Neural progenitor cell (in vitro differentiated cells): ENCODE measurements around the gene ADCY2. TPM values are rescaled to one million over a fixed set of nuclear protein-coding genes. Genes with fewer than 3 reads are reported as not detected.

Source experiments
- DNase-seq: peaks from one replicate; pipeline ENCODE4 v3.0.0-alpha.2; 2016; ENCODE audit warnings: low spot score
- H2AFZ ChIP-seq: fragments of 200-600 bp; sonication (generic); replicated peaks from 2 replicates; pipeline ENCODE4 v1.6.1; 2016; ENCODE audit warnings: antibody characterized with exemption
- H3F3A ChIP-seq: fragments of 200-600 bp; sonication (generic); 2 replicates; pipeline ENCODE4 v1.6.1; 2016; ENCODE audit warnings: antibody characterized with exemption, low read depth
- H3K27ac ChIP-seq: fragments of 200-600 bp; sonication (generic); 2 replicates; pipeline ENCODE4 v1.5.1; 2016; ENCODE audit warnings: mild to moderate bottlenecking
- H3K27me3 ChIP-seq: fragments of 200-600 bp; sonication (generic); 2 replicates; pipeline ENCODE4 v1.6.1; 2016; ENCODE audit warnings: mild to moderate bottlenecking, moderate library complexity
- H3K36me3 ChIP-seq: fragments of 200-600 bp; sonication (generic); 2 replicates; pipeline ENCODE4 v1.5.1; 2016
- H3K4me1 ChIP-seq: fragments of 200-600 bp; sonication (generic); 2 replicates; pipeline ENCODE4 v1.6.1; 2016; ENCODE audit warnings: mixed run types
- H3K4me2 ChIP-seq: fragments of 200-600 bp; sonication (generic); 2 replicates; pipeline ENCODE4 v1.6.1; 2016
- H3K4me3 ChIP-seq: fragments of 200-600 bp; sonication (generic); 2 replicates; pipeline ENCODE4 v1.5.1; 2016
- H3K79me2 ChIP-seq: fragments of 200-600 bp; sonication (generic); 2 replicates; pipeline ENCODE4 v1.6.1; 2016; ENCODE audit warnings: low read depth
- H3K9ac ChIP-seq: fragments of 200-600 bp; sonication (generic); 2 replicates; pipeline ENCODE4 v1.6.1; 2016
- H3K9me3 ChIP-seq: fragments of 200-600 bp; sonication (generic); 2 replicates; pipeline ENCODE4 v1.5.1; 2016; ENCODE audit warnings: low read depth
- H4K20me1 ChIP-seq: fragments of 200-600 bp; sonication (generic); 2 replicates; pipeline ENCODE4 v1.6.1; 2016; ENCODE audit warnings: low read depth
- H3K27ac Mint-ChIP-seq: 3 replicates; pipeline ENCODE4 v1.8.0; 2021; ENCODE audit warnings: mixed read lengths
- H3K27me3 Mint-ChIP-seq: 2 replicates; pipeline ENCODE4 v1.8.0; 2022; ENCODE audit warnings: low read depth, mild to moderate bottlenecking, inconsistent platforms, moderate library complexity, mixed read lengths; ENCODE audit not compliant: insufficient read depth
- H3K36me3 Mint-ChIP-seq: 3 replicates; pipeline ENCODE4 v1.8.0; 2021; ENCODE audit warnings: mixed read lengths
- H3K4me1 Mint-ChIP-seq: 3 replicates; pipeline ENCODE4 v1.8.0; 2021; ENCODE audit warnings: mixed read lengths
- H3K4me3 Mint-ChIP-seq: 3 replicates; pipeline ENCODE4 v1.8.0; 2021; ENCODE audit warnings: mild to moderate bottlenecking, moderate library complexity, mixed read lengths
- H3K9me3 Mint-ChIP-seq: 3 replicates; pipeline ENCODE4 v1.8.0; 2020; ENCODE audit warnings: mixed read lengths
- CTCF ChIP-seq: fragments of 200-600 bp; sonication (generic); IDR thresholded peaks from 2 replicates; pipeline ENCODE4 v1.5.1; 2017; ENCODE audit warnings: antibody characterized with exemption, mild to moderate bottlenecking
- EZH2 ChIP-seq: fragments of 200-600 bp; sonication (generic); IDR thresholded peaks from 2 replicates; pipeline ENCODE4 v1.6.1; 2017; ENCODE audit warnings: antibody characterized with exemption, mild to moderate bottlenecking, moderate library complexity
- EZH2phosphoT487 ChIP-seq: fragments of 200-600 bp; sonication (generic); IDR thresholded peaks from 2 replicates; pipeline ENCODE4 v1.6.1; 2017; ENCODE audit warnings: antibody characterized with exemption
- total RNA-seq: library from RNA; depleted of rRNA; stranded (reverse); fragments of >200 nt; gene quantifications from 2 replicates; pipeline ENCODE4 v1.2.3, GENCODE V29; 2015; ENCODE audit warnings: low replicate concordance

Gene ADCY2
- total RNA-seq, 1 donor from 2014 or later: 1.2 TPM

DNA sequence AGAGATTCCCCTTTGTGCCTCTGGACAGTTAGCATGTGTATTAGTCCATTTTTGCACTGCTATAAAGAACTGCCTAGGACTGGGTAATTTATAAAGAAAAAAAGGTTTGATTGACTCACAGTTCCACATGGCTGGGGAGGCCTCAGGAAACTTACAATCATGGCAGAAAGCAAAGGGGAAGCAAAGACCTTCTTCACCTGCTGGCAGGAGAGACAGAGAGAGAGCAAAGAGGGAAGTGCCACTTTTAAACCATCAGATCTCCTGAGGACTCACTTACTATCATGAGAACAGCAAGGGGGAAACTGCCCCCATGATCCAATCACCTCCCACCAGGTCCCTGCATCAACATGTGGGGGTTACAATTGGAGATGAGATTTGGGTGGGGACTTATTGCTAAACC, 449.0 kb downstream of the ADCY2 start:
- H3K36me3 Mint-ChIP-seq: no peaks in the 10 kb centered on the region
- H3K36me3 ChIP-seq: no peaks in the 10 kb centered on the region
- no peaks in the 10 kb centered on the region for H3K79me2 ChIP-seq
- peaks cover 12% of the 10 kb centered on the region for H3K4me1 ChIP-seq
- H3K27ac Mint-ChIP-seq: no peak overlapping the region
- H3K9ac ChIP-seq: no peak overlapping the region
- H4K20me1 ChIP-seq: no peaks in the 10 kb centered on the region
- no peak overlapping the region for H3K4me3 Mint-ChIP-seq
- H3K4me1 Mint-ChIP-seq: peaks cover 14% of the 10 kb centered on the region
- H2AFZ ChIP-seq: no peak overlapping the region
- H3F3A ChIP-seq: peaks cover 6% of the 10 kb centered on the region
- no peak overlapping the region for H3K4me3 ChIP-seq
- H3K4me2 ChIP-seq: no peak overlapping the region
- peaks cover 4% of the 10 kb centered on the region for H3K27me3 Mint-ChIP-seq
- H3K9me3 Mint-ChIP-seq: peaks cover 5% of the 10 kb centered on the region
- no peak overlapping the region for H3K27ac ChIP-seq
- TF ChIP-seq EZH2 (no peak), CTCF (no peak), EZH2phosphoT487 (no peak)
- no peak for DNase-seq
- peaks cover 22% of the 10 kb centered on the region for H3K27me3 ChIP-seq
- no peaks in the 10 kb centered on the region for H3K9me3 ChIP-seq

GRCh38 chr5:7845557-7845956, 449.6 kb downstream of the ADCY2 start:
- Mint-ChIP-seq H3K36me3 (no peaks in the 10 kb centered on the region), H3K9me3 (peaks cover 5% of the 10 kb centered on the region), H3K4me3 (no peak overlapping the region), H3K4me1 (peaks cover 14% of the 10 kb centered on the region), H3K27ac (no peak overlapping the region), H3K27me3 (peaks cover 4% of the 10 kb centered on the region)
- Histone ChIP-seq H3K9ac (no peak overlapping the region), H3K4me1 (peaks cover 12% of the 10 kb centered on the region), H3K9me3 (no peaks in the 10 kb centered on the region), H3K4me3 (no peak overlapping the region), H3K36me3 (no peaks in the 10 kb centered on the region), H2AFZ (no peak overlapping the region), H3K4me2 (no peak overlapping the region), H3K27ac (no peak overlapping the region), H3F3A (peaks cover 6% of the 10 kb centered on the region), H3K27me3 (peaks cover 22% of the 10 kb centered on the region), H3K79me2 (no peaks in the 10 kb centered on the region), H4K20me1 (no peaks in the 10 kb centered on the region)
- DNase-seq: no peak
- TF ChIP-seq EZH2 (no peak), CTCF (no peak), EZH2phosphoT487 (no peak)

GRCh38 chr5:7846327-7846726, 450.4 kb downstream of the ADCY2 start:
- peaks cover 3% of the 10 kb centered on the region for H3K27me3 Mint-ChIP-seq
- no peak overlapping the region for H3K4me2 ChIP-seq

More at GRCh38 chr5:7846327-7846726, 450.4 kb downstream of the ADCY2 start:
- Histone ChIP-seq H2AFZ (no peak overlapping the region), H3F3A (peaks cover 14% of the 10 kb centered on the region), H3K9ac (no peak overlapping the region), H3K9me3 (no peaks in the 10 kb centered on the region), H3K36me3 (no peaks in the 10 kb centered on the region), H3K4me1 (peaks cover 12% of the 10 kb centered on the region), H4K20me1 (no peaks in the 10 kb centered on the region), H3K27ac (no peak overlapping the region), H3K27me3 (peaks cover 22% of the 10 kb centered on the region), H3K4me3 (no peak overlapping the region), H3K79me2 (no peaks in the 10 kb centered on the region)
- no peak for DNase-seq
- no peak overlapping the region for H3K4me3 Mint-ChIP-seq
- H3K27ac Mint-ChIP-seq: no peak overlapping the region
- H3K9me3 Mint-ChIP-seq: no peaks in the 10 kb centered on the region
- H3K36me3 Mint-ChIP-seq: no peaks in the 10 kb centered on the region
- TF ChIP-seq CTCF: no peak
- TF ChIP-seq EZH2: no peak
- TF ChIP-seq EZH2phosphoT487: no peak
- peaks cover 16% of the 10 kb centered on the region for H3K4me1 Mint-ChIP-seq
